Stimulated activated naive B cell treated with anti-CD40 and anti-IgM and Interleukin-4, amounts not matched to agents 10 μg/mL and 1 μg/mL and 100 μg/mL, for 72 hours (primary cell): ENCODE data around the gene ESR1.
A peak's percentile ranks its signal among the peaks of the same experiment; 100 is the strongest.
"Not testable (repeated sequence)": the region's sequence is repeated elsewhere in the genome, so short reads cannot be mapped to it uniquely, and the experiment has no call there.

ENCODE experiments used
- ATAC-seq, 2 donors: fragments of 150-1000 bp; cut with Tn5 transposase; replicated peaks; 2 replicates each; pipeline ENCODE4 v1.10.0; 2021; ENCODE audit warnings: moderate library complexity in 1 of 2
- DNase-seq: peaks from one replicate; pipeline ENCODE4 v3.0.0; 2021
- H3K27ac Mint-ChIP-seq: one replicate; pipeline ENCODE4 v1.8.0; 2022; ENCODE audit warnings: mild to moderate bottlenecking, mixed read lengths
- H3K27me3 Mint-ChIP-seq, 2 donors: one replicate each; pipeline ENCODE4 v1.8.0; 2022; ENCODE audit warnings: mixed read lengths in 2 of 2
- H3K36me3 Mint-ChIP-seq, 2 donors: one replicate each; pipeline ENCODE4 v1.8.0; 2022; ENCODE audit warnings: mixed read lengths in 2 of 2, mild to moderate bottlenecking in 1 of 2
- H3K4me1 Mint-ChIP-seq, 2 donors: one replicate each; pipeline ENCODE4 v1.8.0; 2022; ENCODE audit warnings: mixed read lengths in 2 of 2, mild to moderate bottlenecking in 1 of 2
- H3K4me3 Mint-ChIP-seq, 2 donors: one replicate each; pipeline ENCODE4 v1.8.0; 2022; ENCODE audit warnings: mild to moderate bottlenecking in 2 of 2, mixed read lengths in 2 of 2, moderate library complexity in 1 of 2
- H3K9me3 Mint-ChIP-seq, 2 donors: one replicate each; pipeline ENCODE4 v1.8.0; 2022; ENCODE audit warnings: mixed read lengths in 2 of 2, mild to moderate bottlenecking in 1 of 2

The ESR1 gene

DNA sequence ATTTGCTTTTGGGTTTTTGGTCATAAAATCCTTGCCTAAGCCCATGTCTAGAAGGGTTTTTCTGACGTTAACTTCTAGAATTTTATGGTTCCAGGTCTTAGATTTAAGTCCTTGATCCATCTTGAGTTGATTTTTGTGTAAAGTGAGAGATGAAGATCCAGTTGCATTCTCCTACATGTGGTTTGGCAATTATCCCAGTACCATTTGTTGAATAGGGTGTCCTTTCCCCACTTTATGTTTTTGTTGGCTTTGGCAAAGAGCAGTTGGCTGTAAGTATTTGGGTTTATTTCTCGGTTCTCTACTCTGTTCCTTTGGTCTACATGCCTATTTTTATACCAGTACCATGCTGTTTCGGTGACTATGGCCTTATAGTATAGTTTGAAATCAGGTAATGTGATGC is 86.9 kb downstream of the ESR1 start:
- DNase-seq, H3K27ac Mint-ChIP-seq, ATAC-seq, H3K27me3 Mint-ChIP-seq, H3K4me3 Mint-ChIP-seq, H3K36me3 Mint-ChIP-seq, H3K4me1 Mint-ChIP-seq: not testable (repeated sequence)
- peaks cover 5 to 22% of the 10 kb centered on the region in 2 donors for H3K9me3 Mint-ChIP-seq

DNA sequence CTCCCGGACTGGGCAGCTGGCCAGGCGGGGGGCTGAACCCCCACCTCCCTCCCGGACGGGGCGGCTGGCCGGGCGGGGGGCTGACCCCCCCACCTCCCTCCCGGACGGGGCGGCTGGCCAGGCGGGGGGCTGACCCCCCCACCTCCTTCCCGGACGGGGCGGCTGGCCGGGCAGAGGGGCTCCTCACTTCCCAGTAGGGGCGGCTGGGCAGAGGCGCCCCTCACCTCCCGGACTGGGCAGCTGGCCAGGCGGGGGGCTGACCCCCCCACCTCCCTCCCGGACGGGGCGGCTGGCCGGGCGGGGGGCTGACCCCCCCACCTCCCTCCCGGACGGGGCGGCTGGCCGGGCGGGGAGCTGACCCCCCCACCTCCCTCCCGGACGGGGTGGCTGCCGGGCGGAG is 91.7 kb downstream of the ESR1 start:
- not testable (repeated sequence) for ATAC-seq, H3K27ac Mint-ChIP-seq, H3K4me3 Mint-ChIP-seq, H3K27me3 Mint-ChIP-seq, H3K4me1 Mint-ChIP-seq, DNase-seq
- peaks cover 12 to 29% of the 10 kb centered on the region in 2 donors for H3K9me3 Mint-ChIP-seq
- peaks cover 5 to 13% of the 10 kb centered on the region in 2 donors for H3K36me3 Mint-ChIP-seq

DNA sequence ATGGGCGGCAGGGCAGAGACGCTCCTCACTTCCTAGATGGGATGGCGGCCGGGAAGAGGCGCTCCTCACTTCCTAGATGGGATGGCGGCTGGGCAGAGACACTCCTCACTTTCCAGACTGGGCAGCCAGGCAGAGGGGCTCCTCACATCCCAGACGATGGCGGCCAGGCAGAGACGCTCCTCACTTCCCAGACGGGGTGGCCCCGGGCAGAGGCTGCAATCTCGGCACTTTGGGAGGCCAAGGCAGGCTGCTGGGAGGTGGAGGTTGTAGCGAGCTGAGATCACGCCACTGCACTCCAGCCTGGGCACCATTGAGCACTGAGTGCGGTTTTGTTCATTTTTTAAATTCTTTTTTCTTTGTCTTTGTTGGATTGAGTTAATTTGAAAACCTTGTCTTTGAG is 92.3 kb downstream of the ESR1 start:
- not testable (repeated sequence) for H3K4me1 Mint-ChIP-seq, H3K4me3 Mint-ChIP-seq, ATAC-seq

DNA sequence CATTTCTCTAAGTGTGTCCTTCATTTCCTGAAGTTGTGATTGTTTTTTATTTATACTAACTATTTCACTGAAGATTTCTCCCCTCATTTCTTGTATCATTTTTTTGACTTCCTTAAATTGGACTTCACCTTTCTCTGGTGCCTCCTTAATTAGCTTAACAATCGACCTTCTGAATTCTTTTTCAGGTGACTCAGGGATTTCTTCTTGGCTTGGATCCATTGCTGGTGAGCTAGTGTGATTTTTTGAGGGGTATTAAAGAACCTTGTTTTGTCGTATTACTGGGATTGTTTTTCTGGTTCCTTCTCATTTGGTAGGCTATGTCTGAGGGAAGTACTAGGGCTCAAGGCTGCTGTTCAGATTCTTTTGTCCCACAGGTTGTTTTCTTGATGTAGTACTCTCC is 92.8 kb downstream of the ESR1 start:
- Mint-ChIP-seq H3K36me3 (peaks cover 5 to 13% of the 10 kb centered on the region in 2 donors), H3K27ac (no peak overlapping the region), H3K4me3 (no peak overlapping the region), H3K9me3 (peaks cover 12 to 29% of the 10 kb centered on the region in 2 donors), H3K4me1 (no peaks in the 10 kb centered on the region), H3K27me3 (peaks cover 0 to 4% of the 10 kb centered on the region in 2 donors)
- no peak for ATAC-seq
- DNase-seq = no peak

More for the DNA sequence above, 92.3 kb downstream of the ESR1 start:
- H3K27ac Mint-ChIP-seq, DNase-seq, H3K27me3 Mint-ChIP-seq: not testable (repeated sequence)
- Mint-ChIP-seq H3K9me3 (peaks cover 12 to 29% of the 10 kb centered on the region in 2 donors), H3K36me3 (peaks cover 5 to 13% of the 10 kb centered on the region in 2 donors)

DNA sequence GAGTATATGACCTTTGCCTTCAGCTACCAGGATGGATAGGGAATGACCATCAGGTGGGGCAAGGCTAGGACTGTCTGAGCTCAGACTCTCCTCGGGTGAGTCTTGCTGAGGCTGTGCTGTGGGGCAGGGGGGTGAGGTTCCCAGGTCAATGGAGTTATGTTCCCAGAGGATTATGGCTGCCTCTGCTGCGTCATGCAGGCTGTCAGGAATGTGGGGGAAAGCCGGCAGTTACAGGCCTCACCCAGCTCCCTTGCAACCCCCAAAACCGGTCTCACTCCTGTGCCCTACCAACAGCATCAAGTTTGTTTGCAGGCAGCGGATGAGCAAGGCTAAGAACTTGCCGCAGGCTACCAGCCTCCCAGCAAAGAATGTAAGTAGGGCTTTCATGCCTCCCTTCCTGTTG is 93.5 kb downstream of the ESR1 start:
- Mint-ChIP-seq H3K4me1 (no peaks in the 10 kb centered on the region), H3K36me3 (peaks cover 5 to 13% of the 10 kb centered on the region in 2 donors), H3K27me3 (peaks cover 0 to 4% of the 10 kb centered on the region in 2 donors), H3K9me3 (peaks cover 12 to 24% of the 10 kb centered on the region in 2 donors), H3K27ac (no peak overlapping the region), H3K4me3 (no peak overlapping the region)
- DNase-seq (no peak), ATAC-seq (no peak)

DNA sequence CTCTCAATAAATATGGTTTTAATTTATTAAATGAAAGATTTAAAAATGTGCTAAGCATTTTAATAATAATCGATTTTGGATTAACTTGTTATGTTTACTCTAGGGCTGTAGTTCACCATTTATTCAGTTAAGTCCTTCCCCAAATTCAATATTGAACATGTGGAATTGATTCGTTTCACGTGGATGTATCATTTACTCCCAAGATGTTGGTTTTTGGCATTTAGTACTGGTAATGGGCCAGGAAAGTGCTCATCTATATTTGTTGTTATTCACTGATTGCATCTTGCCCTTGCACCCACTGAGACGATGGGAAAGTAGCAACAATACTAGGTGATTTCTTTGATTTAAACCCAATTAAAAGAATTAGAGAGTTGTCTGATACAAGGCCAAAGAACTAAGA is 97.1 kb downstream of the ESR1 start:
- Mint-ChIP-seq H3K4me1 (no peaks in the 10 kb centered on the region), H3K27me3 (peaks cover 0 to 4% of the 10 kb centered on the region in 2 donors), H3K36me3 (peaks cover 5 to 10% of the 10 kb centered on the region in 2 donors), H3K27ac (no peak overlapping the region), H3K4me3 (no peak overlapping the region), H3K9me3 (peaks cover 6 to 7% of the 10 kb centered on the region in 2 donors)
- DNase-seq (no peak), ATAC-seq (no peak)

DNA sequence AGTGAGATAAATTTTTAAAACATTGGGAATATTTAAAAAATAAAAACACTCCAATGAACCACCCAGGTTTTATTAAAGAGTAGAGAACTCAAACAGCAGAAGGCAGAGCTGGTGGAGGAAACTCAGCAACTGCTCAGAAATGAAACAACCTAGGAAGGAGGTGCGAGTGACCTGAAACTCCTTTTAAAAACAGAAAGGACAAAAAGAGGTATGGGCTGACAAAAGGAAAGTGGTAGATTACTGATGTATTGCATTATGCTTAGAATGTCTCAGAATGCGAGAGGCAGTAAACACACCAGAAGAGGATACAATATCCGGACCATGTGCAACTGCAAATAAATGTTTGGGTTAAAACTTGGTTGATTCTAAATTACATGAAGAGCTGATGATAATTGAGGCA is 97.6 kb downstream of the ESR1 start:
- Mint-ChIP-seq H3K36me3 (peaks cover 3 to 7% of the 10 kb centered on the region in 2 donors), H3K4me1 (no peaks in the 10 kb centered on the region), H3K9me3 (peaks cover 5 to 6% of the 10 kb centered on the region in 2 donors), H3K4me3 (no peak overlapping the region), H3K27ac (no peak overlapping the region), H3K27me3 (peaks cover 0 to 4% of the 10 kb centered on the region in 2 donors)
- DNase-seq = no peak
- no peak for ATAC-seq

DNA sequence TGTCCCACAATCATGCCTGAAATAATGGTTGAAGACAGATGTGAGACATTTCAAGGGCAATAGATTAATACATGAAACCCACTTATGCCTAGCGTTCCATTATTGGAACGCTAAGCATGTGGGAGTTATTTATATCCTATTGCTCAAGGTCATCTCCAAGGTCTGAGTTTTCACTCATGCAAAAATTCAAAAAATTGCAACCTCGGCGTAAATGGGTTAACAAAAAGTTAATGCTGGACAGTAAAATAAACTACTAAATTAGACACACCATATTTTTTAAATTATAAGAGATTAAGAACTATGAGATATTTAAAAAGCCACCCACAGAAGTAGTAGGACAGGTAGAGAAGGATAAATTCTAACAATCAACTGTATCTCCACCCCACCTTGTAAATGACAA is 98.4 kb downstream of the ESR1 start:
- H3K4me3 Mint-ChIP-seq = no peak overlapping the region
- H3K27me3 Mint-ChIP-seq = peaks cover 0 to 4% of the 10 kb centered on the region in 2 donors
- H3K27ac Mint-ChIP-seq = no peak overlapping the region
- no peaks in the 10 kb centered on the region for H3K4me1 Mint-ChIP-seq
- H3K36me3 Mint-ChIP-seq = no peaks in the 10 kb centered on the region
- ATAC-seq = no peak
- H3K9me3 Mint-ChIP-seq = no peaks in the 10 kb centered on the region
- DNase-seq = no peak

DNA sequence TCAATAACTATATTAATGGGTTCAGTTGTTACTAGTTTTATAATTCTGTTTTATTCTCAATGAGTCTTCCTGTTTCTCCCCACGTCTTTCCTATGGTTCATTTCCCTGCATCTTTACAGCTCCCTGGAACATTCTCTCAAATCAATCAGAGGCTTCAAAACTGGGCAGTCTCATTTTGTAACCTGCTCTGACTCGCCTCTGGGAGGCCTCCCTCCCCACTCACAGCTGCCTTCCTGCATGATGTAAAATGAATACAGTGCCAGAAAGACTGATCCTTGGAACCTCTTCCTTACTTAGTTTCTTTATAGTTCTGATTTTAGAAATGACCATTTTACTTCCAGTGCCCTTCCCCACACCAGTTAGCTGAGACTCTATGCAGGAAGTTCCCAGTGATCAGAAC is 103.9 kb downstream of the ESR1 start:
- ATAC-seq (no peak), DNase-seq (no peak)
- Mint-ChIP-seq H3K36me3 (no peaks in the 10 kb centered on the region), H3K9me3 (no peaks in the 10 kb centered on the region), H3K4me3 (no peak overlapping the region), H3K27ac (no peak overlapping the region), H3K4me1 (no peaks in the 10 kb centered on the region), H3K27me3 (no peaks in the 10 kb centered on the region)

DNA sequence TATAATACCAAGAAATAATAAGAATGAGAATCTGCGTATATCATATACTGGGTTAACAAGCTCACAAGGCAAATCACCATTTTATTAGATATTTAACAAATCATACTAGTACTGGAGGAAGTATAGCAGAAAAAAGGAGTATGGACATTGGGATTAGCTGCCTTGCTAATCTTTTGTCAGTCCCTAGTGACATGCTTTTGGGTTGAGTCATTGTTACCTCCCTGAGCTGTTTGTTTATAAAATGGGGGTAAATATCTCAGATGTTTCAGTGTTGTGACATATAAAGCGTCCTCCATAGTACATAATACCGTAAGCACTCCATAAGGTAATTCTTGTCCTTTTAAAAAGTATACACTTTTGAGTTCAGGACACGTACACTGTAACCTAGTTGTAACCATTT is 107.0 kb downstream of the ESR1 start:
- H3K27ac Mint-ChIP-seq = no peak overlapping the region

DNA sequence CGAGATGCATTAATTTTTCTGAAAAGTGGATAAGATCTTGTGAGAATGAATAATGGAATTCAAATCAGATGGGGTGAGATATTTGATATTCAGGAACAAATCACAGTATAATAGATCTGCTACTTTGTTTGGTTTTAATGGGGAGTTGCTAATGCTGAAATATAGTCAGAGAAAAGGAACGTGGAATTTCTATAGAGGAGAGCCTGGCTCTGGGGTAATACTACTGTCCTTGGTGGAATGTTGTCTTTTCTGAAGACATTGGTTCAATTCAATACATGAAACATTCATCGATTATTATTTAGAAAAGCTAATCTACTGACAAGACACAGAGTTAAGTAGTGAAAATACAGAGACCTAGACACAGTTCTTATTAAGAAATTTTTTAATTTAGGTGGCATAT is 108.6 kb downstream of the ESR1 start:
- H3K9me3 Mint-ChIP-seq = no peaks in the 10 kb centered on the region
- ATAC-seq (no peak), DNase-seq (no peak)
- H3K27ac Mint-ChIP-seq = no peak overlapping the region
- H3K27me3 Mint-ChIP-seq = no peaks in the 10 kb centered on the region
- no peaks in the 10 kb centered on the region for H3K4me1 Mint-ChIP-seq
- H3K36me3 Mint-ChIP-seq = no peaks in the 10 kb centered on the region
- H3K4me3 Mint-ChIP-seq = no peak overlapping the region

More for the DNA sequence above, 107.0 kb downstream of the ESR1 start:
- Mint-ChIP-seq H3K4me3 (no peak overlapping the region), H3K4me1 (no peaks in the 10 kb centered on the region), H3K36me3 (no peaks in the 10 kb centered on the region), H3K9me3 (no peaks in the 10 kb centered on the region), H3K27me3 (no peaks in the 10 kb centered on the region)
- DNase-seq = no peak
- ATAC-seq = no peak

DNA sequence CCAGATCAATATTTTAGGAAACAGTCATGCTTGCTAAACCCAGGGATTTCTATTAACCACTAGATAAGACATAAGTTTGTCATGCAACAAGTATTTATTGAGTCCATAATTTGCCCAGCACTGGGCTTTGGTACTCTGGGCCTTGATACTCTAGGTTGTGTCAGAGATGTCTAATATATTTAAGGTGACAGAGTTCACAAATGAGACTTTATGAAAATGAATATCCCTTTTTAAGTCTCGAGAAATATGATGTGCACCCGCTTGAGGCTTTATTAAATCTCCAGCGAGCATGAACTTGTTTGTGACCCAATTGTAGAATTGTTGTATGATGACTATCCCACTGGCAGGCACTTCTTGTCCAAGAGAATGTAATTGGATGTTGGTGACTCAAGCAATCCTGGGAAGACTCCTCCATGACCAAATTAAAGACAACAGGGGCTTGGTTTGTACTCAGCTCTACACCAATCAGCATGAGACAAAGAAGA is 109.2 kb downstream of the ESR1 start:
- Mint-ChIP-seq H3K4me1 (no peaks in the 10 kb centered on the region), H3K4me3 (no peak overlapping the region), H3K27ac (no peak overlapping the region), H3K27me3 (no peaks in the 10 kb centered on the region), H3K36me3 (no peaks in the 10 kb centered on the region), H3K9me3 (peaks cover 2 to 4% of the 10 kb centered on the region in 2 donors)
- no peak for ATAC-seq
- DNase-seq = no peak

DNA sequence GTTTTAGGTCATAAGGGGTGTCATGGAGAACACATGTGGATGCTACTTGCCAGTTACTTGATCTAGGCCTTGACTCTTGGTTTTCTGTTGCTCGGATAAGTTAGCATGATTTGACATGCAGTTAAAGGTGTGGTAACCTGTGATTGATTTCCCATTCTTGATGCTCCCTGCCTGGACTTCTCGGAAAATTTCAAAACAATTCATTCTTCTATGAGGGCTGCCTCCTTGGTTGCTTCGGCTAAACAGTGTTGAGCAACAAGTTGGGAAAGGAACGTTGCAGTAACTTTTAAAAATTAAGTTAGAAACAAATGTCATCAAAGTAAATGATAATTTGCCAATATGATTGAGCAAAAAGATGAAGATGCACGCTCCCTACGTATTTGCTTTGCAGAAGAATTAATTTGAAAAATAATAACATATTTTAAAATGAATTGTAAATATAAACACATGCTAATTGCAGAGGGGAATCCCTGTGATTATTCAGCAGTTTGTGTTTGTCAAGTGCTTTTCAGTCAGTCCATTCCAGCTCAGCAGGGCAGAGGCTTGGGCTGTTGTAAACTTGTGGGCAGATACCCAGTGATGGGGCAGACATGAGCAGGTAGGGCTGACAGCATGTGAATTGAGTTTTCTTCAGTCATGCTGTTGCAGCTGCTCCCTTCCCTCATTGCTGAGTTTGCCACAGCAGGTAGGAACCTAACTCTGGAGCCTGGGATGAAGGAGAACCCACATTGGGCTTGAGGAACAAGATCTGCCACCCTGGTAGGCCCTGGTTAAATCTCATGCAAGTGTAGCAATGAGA is 110.2 kb downstream of the ESR1 start:
- Mint-ChIP-seq H3K27me3 (no peaks in the 10 kb centered on the region), H3K9me3 (peaks cover 4 to 12% of the 10 kb centered on the region in 2 donors), H3K36me3 (no peaks in the 10 kb centered on the region), H3K4me3 (no peak overlapping the region), H3K27ac (no peak overlapping the region), H3K4me1 (no peaks in the 10 kb centered on the region)
- ATAC-seq = no peak
- DNase-seq = no peak

DNA sequence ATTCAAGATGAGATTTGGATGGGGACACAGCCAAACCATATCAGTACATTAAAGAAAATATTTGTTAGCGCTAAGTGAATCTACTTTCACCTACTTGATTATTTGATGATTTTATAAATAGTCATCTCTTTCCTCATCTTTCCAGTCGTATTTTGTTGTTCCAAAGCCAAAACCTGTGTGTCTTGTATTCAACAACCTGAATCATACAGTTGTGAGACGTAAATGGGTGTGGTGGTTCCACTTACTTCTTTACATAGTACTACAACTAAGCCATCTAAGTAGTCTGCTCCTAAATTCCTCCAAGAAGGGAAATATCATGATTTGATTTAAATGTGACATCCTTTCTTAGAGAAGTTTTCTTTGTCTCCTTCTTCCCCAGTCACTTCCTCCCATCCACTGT is 132.8 kb downstream of the ESR1 start:
- DNase-seq (no peak), ATAC-seq (no peak)
- H3K27ac Mint-ChIP-seq = no peak overlapping the region
- H3K36me3 Mint-ChIP-seq = no peaks in the 10 kb centered on the region
- peaks cover 0 to 3% of the 10 kb centered on the region in 2 donors for H3K9me3 Mint-ChIP-seq
- H3K27me3 Mint-ChIP-seq = no peaks in the 10 kb centered on the region
- H3K4me3 Mint-ChIP-seq = no peak overlapping the region
- no peaks in the 10 kb centered on the region for H3K4me1 Mint-ChIP-seq

DNA sequence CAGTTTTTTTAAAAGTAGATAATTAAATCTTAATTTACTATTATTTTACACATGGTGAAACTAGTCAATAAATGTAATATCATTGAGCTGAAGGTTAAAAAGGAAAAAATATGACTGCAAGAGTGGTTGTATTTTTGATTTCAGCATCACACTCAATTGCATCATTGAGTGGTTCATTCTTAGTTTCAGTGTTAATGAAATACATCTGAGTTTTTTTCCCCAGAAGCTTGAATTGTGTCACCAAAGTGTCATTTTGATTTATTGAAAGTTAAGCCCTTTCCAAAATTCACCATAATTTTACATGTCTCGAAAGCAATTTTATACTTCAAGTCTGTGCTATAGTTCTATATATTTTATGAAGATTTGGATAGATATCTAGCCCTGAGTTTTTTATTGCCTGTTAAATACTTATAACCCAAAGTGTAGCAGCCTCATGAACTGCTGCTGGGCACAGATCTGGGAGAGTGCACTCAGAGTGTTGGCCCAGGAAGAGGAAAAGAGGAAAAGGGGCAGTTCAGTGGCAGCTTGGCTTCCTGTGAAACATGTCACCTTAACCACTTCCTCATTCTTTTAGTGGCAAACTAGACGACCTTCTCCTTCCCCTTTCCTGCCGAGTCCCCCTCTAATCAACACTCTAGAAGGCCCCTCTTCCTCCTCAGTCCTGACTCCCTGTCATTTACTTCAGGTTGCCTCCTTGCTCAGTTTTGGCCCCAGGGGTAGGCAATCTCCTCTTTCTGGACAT is 140.7 kb downstream of the ESR1 start:
- H3K36me3 Mint-ChIP-seq = peaks cover 5 to 7% of the 10 kb centered on the region in 2 donors
- ATAC-seq (peak; percentile 84 to 92), DNase-seq (peak; percentile 8)
- H3K4me1 Mint-ChIP-seq = peaks cover 9 to 10% of the 10 kb centered on the region in 2 donors
- H3K27ac Mint-ChIP-seq = peak overlapping the region; percentile 1
- H3K9me3 Mint-ChIP-seq = peaks cover 9% of the 10 kb centered on the region in 2 donors
- H3K27me3 Mint-ChIP-seq = no peaks in the 10 kb centered on the region
- peak overlapping the region; percentile 1 to 38 for H3K4me3 Mint-ChIP-seq
